ENCODE results near the gene TM7SF2.

- TF ChIP-seq CBX8 (IDR thresholded peaks at IDR 0.05; ENCODE audit: borderline replicate concordance, low read depth, low read length) (no peak), POLR2AphosphoS5 (IDR thresholded peaks at IDR 0.05; ENCODE audit: low read depth, low read length) (no peak), CTCF (IDR thresholded peaks at IDR 0.05; ENCODE audit: control extremely low read depth in 1 of 3, insufficient read depth in 1 of 3, low read depth in 1 of 3, low read length in 3 of 3) (no peak), SUZ12 (IDR thresholded peaks at IDR 0.05; ENCODE audit: low read length) (no peak), EP300 (IDR thresholded peaks at IDR 0.05; ENCODE audit: borderline replicate concordance in 1 of 2, low read depth in 2 of 2, low read length in 2 of 2) (no peak), EZH2 (IDR thresholded peaks at IDR 0.05; ENCODE audit: low read depth, low read length, severe bottlenecking) (no peak), ATF3 (IDR thresholded peaks at IDR 0.05; ENCODE audit: insufficient read depth, low read depth, low read length) (no peak), CHD2 (IDR thresholded peaks at IDR 0.05; ENCODE audit: low read length) (no peak), NRF1 (IDR thresholded peaks at IDR 0.05; ENCODE audit: low read depth, low read length) (no peak)
These were observed 3.8 kb upstream of the TM7SF2 start for GRCh38 chr11:65107751-65108468.
